HFFc6 (cell line): Measurements from ENCODE around the gene HEBP2. TPM values are rescaled to one million over a fixed set of nuclear protein-coding genes. Genes with fewer than 3 reads are reported as not detected.

Experiments
- DNase-seq: peaks from one replicate; pipeline ENCODE4 v3.0.0-alpha.2; 2018
- H3K27ac Mint-ChIP-seq: 2 replicates; pipeline ENCODE4 v1.8.0; 2020; ENCODE audit warnings: mild to moderate bottlenecking, mixed read lengths
- H3K27me3 Mint-ChIP-seq: 2 replicates; pipeline ENCODE4 v1.8.0; 2021; ENCODE audit warnings: mild to moderate bottlenecking, moderate library complexity, mixed read lengths; ENCODE audit not compliant: insufficient read depth
- H3K36me3 Mint-ChIP-seq: 2 replicates; pipeline ENCODE4 v1.8.0; 2021; ENCODE audit warnings: low read depth, mixed read lengths
- H3K4me1 Mint-ChIP-seq: 2 replicates; pipeline ENCODE4 v1.8.0; 2020; ENCODE audit warnings: low read depth, mixed read lengths
- H3K4me3 Mint-ChIP-seq: 2 replicates; pipeline ENCODE4 v1.8.0; 2020; ENCODE audit warnings: mild to moderate bottlenecking, moderate library complexity, mixed read lengths
- H3K9me3 Mint-ChIP-seq: 2 replicates; pipeline ENCODE4 v1.8.0; 2020; ENCODE audit warnings: mild to moderate bottlenecking, mixed read lengths
- total RNA-seq, 6 experiments: library from RNA; stranded (reverse); fragmentation: NEBNext Ultra II Directional; extraction: Animal tissue kit (Norgen Biotek cat#: 25700); gene quantifications; 2 replicates in 1 of 6; 3 replicates in 5 of 6; pipeline ENCODE4 v1.2.3, GENCODE V29; 2021
- TF ChIP-seq, protein P1 (sequence below): fragments of 200-600 bp; sonication (generic); IDR thresholded peaks from 2 replicates; pipeline ENCODE4 v1.5.0; 2021; ENCODE audit warnings: antibody characterized with exemption, mild to moderate bottlenecking

HEBP2 gene
- total RNA-seq, 6 experiments from 2014 or later, result 39.7 to 48.4 (median 44.9) TPM

GRCh38 chr6:138441965-138442364 lies 37.9 kb downstream of the HEBP2 start:
- no peaks in the 10 kb centered on the region for H3K27me3 Mint-ChIP-seq
- no peak overlapping the region for H3K4me3 Mint-ChIP-seq
- no peaks in the 10 kb centered on the region for H3K9me3 Mint-ChIP-seq
- no peak for DNase-seq
- no peaks in the 10 kb centered on the region for H3K4me1 Mint-ChIP-seq
- H3K36me3 Mint-ChIP-seq, result no peaks in the 10 kb centered on the region
- H3K27ac Mint-ChIP-seq, result no peak overlapping the region
- TF ChIP-seq, protein P1, sequence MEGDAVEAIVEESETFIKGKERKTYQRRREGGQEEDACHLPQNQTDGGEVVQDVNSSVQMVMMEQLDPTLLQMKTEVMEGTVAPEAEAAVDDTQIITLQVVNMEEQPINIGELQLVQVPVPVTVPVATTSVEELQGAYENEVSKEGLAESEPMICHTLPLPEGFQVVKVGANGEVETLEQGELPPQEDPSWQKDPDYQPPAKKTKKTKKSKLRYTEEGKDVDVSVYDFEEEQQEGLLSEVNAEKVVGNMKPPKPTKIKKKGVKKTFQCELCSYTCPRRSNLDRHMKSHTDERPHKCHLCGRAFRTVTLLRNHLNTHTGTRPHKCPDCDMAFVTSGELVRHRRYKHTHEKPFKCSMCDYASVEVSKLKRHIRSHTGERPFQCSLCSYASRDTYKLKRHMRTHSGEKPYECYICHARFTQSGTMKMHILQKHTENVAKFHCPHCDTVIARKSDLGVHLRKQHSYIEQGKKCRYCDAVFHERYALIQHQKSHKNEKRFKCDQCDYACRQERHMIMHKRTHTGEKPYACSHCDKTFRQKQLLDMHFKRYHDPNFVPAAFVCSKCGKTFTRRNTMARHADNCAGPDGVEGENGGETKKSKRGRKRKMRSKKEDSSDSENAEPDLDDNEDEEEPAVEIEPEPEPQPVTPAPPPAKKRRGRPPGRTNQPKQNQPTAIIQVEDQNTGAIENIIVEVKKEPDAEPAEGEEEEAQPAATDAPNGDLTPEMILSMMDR, result no peak

- Mint-ChIP-seq H3K27me3 (no peaks in the 10 kb centered on the region), H3K9me3 (no peaks in the 10 kb centered on the region), H3K36me3 (no peaks in the 10 kb centered on the region), H3K27ac (no peak overlapping the region), H3K4me1 (no peaks in the 10 kb centered on the region), H3K4me3 (no peak overlapping the region)
- DNase-seq, result no peak
- TF ChIP-seq, protein P1, result no peak
Observed at GRCh38 chr6:138442663-138443062, 38.6 kb downstream of the HEBP2 start.

- TF ChIP-seq, protein P1, result no peak
- H3K27me3 Mint-ChIP-seq, result no peaks in the 10 kb centered on the region
- no peak overlapping the region for H3K4me3 Mint-ChIP-seq
- H3K9me3 Mint-ChIP-seq, result no peaks in the 10 kb centered on the region
- no peak for DNase-seq
- no peak overlapping the region for H3K27ac Mint-ChIP-seq
- H3K36me3 Mint-ChIP-seq, result no peaks in the 10 kb centered on the region
- no peaks in the 10 kb centered on the region for H3K4me1 Mint-ChIP-seq
Observed at GRCh38 chr6:138443979-138444378, 40.0 kb downstream of the HEBP2 start.

GRCh38 chr6:138446821-138447220 lies 42.8 kb downstream of the HEBP2 start:
- H3K27ac Mint-ChIP-seq, result no peak overlapping the region
- H3K27me3 Mint-ChIP-seq, result no peaks in the 10 kb centered on the region
- no peak overlapping the region for H3K4me3 Mint-ChIP-seq
- no peaks in the 10 kb centered on the region for H3K9me3 Mint-ChIP-seq
- TF ChIP-seq, protein P1, result no peak
- no peaks in the 10 kb centered on the region for H3K36me3 Mint-ChIP-seq
- H3K4me1 Mint-ChIP-seq, result no peaks in the 10 kb centered on the region
- no peak for DNase-seq

GRCh38 chr6:138450445-138450844 lies 46.4 kb downstream of the HEBP2 start:
- no peak for DNase-seq
- no peaks in the 10 kb centered on the region for H3K9me3 Mint-ChIP-seq
- H3K27ac Mint-ChIP-seq, result no peak overlapping the region
- no peaks in the 10 kb centered on the region for H3K36me3 Mint-ChIP-seq
- H3K27me3 Mint-ChIP-seq, result no peaks in the 10 kb centered on the region
- TF ChIP-seq, protein P1, result no peak
- H3K4me1 Mint-ChIP-seq, result peaks cover 11% of the 10 kb centered on the region
- H3K4me3 Mint-ChIP-seq, result no peak overlapping the region

GRCh38 chr6:138451043-138451442 lies 47.0 kb downstream of the HEBP2 start:
- H3K9me3 Mint-ChIP-seq, result no peaks in the 10 kb centered on the region
- no peaks in the 10 kb centered on the region for H3K27me3 Mint-ChIP-seq
- TF ChIP-seq, protein P1, result no peak
- H3K4me1 Mint-ChIP-seq, result peaks cover 17% of the 10 kb centered on the region
- no peak overlapping the region for H3K27ac Mint-ChIP-seq
- no peak overlapping the region for H3K4me3 Mint-ChIP-seq
- no peaks in the 10 kb centered on the region for H3K36me3 Mint-ChIP-seq
- no peak for DNase-seq
